Ectodermal cell (in vitro differentiated cells): Measurements from ENCODE around the gene SELENOW.
"Not testable (repeated sequence)": the region's sequence is repeated elsewhere in the genome, so short reads cannot be mapped to it uniquely, and the experiment has no call there.

Experiments used
- H3K27ac ChIP-seq: 2 replicates; pipeline ENCODE4 v1.7.0; 2013; ENCODE audit warnings: mild to moderate bottlenecking, low read depth, low read length; ENCODE audit not compliant: insufficient read depth, poor library complexity, severe bottlenecking
- H3K27me3 ChIP-seq: 2 replicates; pipeline ENCODE4 v1.7.0; 2013; ENCODE audit warnings: mild to moderate bottlenecking, low read length; ENCODE audit not compliant: insufficient read depth, control insufficient read depth, poor library complexity, severe bottlenecking
- H3K36me3 ChIP-seq: one replicate; pipeline ENCODE4 v1.7.0; 2013; ENCODE audit warnings: low read length; ENCODE audit not compliant: control insufficient read depth, insufficient read depth
- H3K4me1 ChIP-seq: one replicate; pipeline ENCODE4 v1.7.0; 2013; ENCODE audit warnings: low read length; ENCODE audit not compliant: control insufficient read depth, insufficient read depth
- H3K4me3 ChIP-seq: 2 replicates; pipeline ENCODE4 v1.7.0; 2013; ENCODE audit warnings: low read depth, low read length, control low read depth; ENCODE audit not compliant: insufficient read depth
- H3K9me3 ChIP-seq: 2 replicates; pipeline ENCODE4 v1.7.0; 2013; ENCODE audit warnings: mild to moderate bottlenecking, low read length, moderate library complexity; ENCODE audit not compliant: control insufficient read depth
- WGBS, 2 experiments: methylation state at CpG; one replicate each; pipeline ENCODE4 v1.1.7; 2013; ENCODE audit warnings: missing lambda C conversion rate in 2 of 2; 5-methylcytosine and 5-hydroxymethylcytosine counted together

Gene SELENOW

GRCh38 chr19:47781590-47782262 is 3.2 kb downstream of the SELENOW start:
- peaks cover 29% of the 10 kb centered on the region for H3K36me3 ChIP-seq
- H3K4me1 ChIP-seq, result no peaks in the 10 kb centered on the region
- no peaks in the 10 kb centered on the region for H3K9me3 ChIP-seq
- no peaks in the 10 kb centered on the region for H3K27me3 ChIP-seq
- H3K4me3 ChIP-seq, result no peak overlapping the region
- no peak overlapping the region for H3K27ac ChIP-seq
- WGBS, 2 experiments, result 95 to 96% methylated on average over 9 of the region's 9 CpGs

DNA sequence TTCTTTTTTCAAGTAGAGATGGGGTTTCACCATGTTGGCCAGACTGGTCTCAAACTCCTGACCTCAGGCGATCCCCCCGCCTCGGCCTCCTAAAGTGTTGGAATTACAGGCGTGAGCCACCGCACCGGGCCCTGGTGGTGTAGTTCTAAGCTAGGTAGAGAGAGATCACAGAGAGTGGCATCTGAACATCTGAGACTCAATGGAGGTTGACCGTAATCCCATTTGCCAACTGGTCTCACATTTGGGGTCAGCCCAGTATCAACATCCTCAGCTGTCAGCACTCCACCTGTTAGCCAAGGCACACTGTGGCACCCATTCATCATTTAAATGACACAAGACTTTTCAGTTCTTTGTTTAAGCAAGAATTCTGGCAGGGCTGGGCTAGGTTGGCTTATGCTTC is 8.1 kb downstream of the SELENOW start:
- H3K27ac ChIP-seq, result no peak overlapping the region
- H3K4me3 ChIP-seq, result no peak overlapping the region
- no peaks in the 10 kb centered on the region for H3K4me1 ChIP-seq
- WGBS, 2 experiments, result 91 to 93% methylated on average over 7 of the region's 7 CpGs
- no peaks in the 10 kb centered on the region for H3K27me3 ChIP-seq
- H3K36me3 ChIP-seq, result peaks cover 21% of the 10 kb centered on the region
- H3K9me3 ChIP-seq, result no peaks in the 10 kb centered on the region

DNA sequence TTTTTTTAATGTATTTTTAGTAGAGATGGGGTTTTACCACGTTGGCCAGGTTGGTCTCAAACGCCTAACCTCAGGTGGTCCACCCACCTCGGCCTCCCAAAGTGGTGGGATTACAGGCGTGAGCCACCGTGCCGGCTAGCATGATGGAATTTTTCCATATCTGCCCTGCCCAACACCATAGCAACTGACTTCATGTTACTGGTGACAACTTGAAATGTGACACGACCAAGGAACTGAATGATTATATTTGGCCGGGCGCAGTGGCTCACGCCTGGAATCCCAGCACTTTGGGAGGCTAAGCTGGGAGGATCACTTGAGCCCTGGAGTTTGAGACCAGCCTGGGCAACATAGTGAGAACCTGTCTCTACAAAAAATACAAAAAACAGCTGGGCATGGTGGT is 8.8 kb downstream of the SELENOW start:
- not testable (repeated sequence) for H3K9me3 ChIP-seq, H3K4me1 ChIP-seq, H3K27me3 ChIP-seq, H3K4me3 ChIP-seq, H3K27ac ChIP-seq
- peaks cover 21% of the 10 kb centered on the region for H3K36me3 ChIP-seq
- 93 to 95% methylated on average over 10 of the region's 10 CpGs for WGBS, 2 experiments

DNA sequence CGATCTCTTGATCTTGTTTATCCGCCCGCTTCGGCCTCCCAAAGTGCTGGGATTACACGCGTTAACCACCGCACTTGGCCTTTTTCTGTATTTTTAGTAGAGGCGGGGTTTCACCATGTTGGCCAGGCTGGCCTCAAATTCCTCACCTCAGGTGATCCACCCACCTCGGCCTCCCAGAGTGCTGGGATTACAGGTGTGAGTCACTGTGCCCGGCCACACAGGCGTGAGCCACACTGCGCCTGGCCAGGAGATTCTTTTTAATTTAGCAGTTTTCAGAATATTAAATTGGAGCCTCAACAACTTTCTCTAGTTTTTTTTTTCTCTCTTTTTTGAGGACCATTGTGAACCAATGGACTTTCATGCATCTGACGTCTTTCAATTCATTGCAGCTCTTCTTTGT is 11.3 kb downstream of the SELENOW start:
- WGBS, 2 experiments, result 81% methylated on average over 13 of the region's 13 CpGs
- H3K27me3 ChIP-seq, H3K9me3 ChIP-seq, H3K4me3 ChIP-seq, H3K36me3 ChIP-seq, H3K4me1 ChIP-seq: not testable (repeated sequence)
- H3K27ac ChIP-seq, result peak overlapping the region; percentile 23

- no peaks in the 10 kb centered on the region for H3K9me3 ChIP-seq
- no peaks in the 10 kb centered on the region for H3K4me1 ChIP-seq
- peak overlapping the region; percentile 23 for H3K27ac ChIP-seq
- peaks cover 7% of the 10 kb centered on the region for H3K36me3 ChIP-seq
- no peaks in the 10 kb centered on the region for H3K27me3 ChIP-seq
- H3K4me3 ChIP-seq, result no peak overlapping the region
- 20 to 21% methylated on average over 10 of the region's 10 CpGs for WGBS, 2 experiments
Observed at GRCh38 chr19:47790398-47790814, 11.9 kb downstream of the SELENOW start.

DNA sequence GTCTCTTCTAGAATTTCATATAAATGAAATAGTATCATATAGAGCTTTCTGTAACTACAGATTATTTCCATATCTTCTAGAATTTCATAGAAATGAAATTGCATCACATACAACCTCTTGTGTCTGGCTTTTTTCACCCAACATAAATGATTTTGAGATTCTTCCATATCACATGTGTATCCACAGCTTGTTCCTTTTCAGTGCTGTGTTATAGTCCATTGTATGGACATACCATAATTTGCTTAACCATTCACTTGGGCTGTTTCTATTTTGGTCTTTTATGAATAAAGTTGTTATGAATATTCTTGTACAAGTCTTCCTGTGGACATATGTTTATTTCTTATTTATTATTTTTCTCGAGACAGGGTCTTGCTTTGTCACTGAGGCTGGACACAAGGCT is 14.1 kb downstream of the SELENOW start:
- Histone ChIP-seq H3K4me1 (no peaks in the 10 kb centered on the region), H3K36me3 (no peaks in the 10 kb centered on the region), H3K27me3 (no peaks in the 10 kb centered on the region), H3K27ac (no peak overlapping the region), H3K4me3 (no peak overlapping the region), H3K9me3 (no peaks in the 10 kb centered on the region)
- WGBS, 2 experiments, result 90 to 100% methylated on average over 1 of the region's 1 CpG

- Histone ChIP-seq H3K4me3 (no peak overlapping the region), H3K9me3 (no peaks in the 10 kb centered on the region), H3K27ac (no peak overlapping the region), H3K4me1 (no peaks in the 10 kb centered on the region), H3K36me3 (no peaks in the 10 kb centered on the region), H3K27me3 (no peaks in the 10 kb centered on the region)
- 84 to 86% methylated on average over 18 of the region's 18 CpGs for WGBS, 2 experiments
Observed at GRCh38 chr19:47794526-47794925, 16.0 kb downstream of the SELENOW start.

DNA sequence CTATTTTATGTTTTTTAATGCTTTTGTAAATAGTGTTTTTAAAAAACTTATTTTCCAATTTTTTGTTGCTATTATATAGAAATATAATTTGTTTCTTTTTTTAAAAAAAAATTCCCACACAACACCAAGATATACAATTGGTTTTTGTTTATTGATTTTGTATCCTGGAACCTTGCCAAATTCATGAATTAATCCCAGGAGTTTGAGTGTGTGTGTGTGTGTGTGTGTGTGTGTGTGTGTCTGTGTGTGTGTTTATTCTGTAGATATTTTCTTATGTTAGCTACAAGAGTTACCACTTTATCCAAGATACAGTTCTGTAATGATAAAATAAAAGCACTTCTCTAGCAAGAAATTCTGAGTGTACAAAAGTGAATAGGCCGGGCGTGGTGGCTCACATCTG is 18.3 kb downstream of the SELENOW start:
- 88 to 94% methylated on average over 2 of the region's 2 CpGs for WGBS, 2 experiments
- Histone ChIP-seq H3K4me1 (no peaks in the 10 kb centered on the region), H3K36me3 (no peaks in the 10 kb centered on the region), H3K27ac (no peak overlapping the region), H3K27me3 (no peaks in the 10 kb centered on the region), H3K9me3 (no peaks in the 10 kb centered on the region), H3K4me3 (no peak overlapping the region)

GRCh38 chr19:47797996-47798903 is 19.7 kb downstream of the SELENOW start:
- Histone ChIP-seq H3K27me3 (no peaks in the 10 kb centered on the region), H3K9me3 (no peaks in the 10 kb centered on the region), H3K4me3 (no peak overlapping the region), H3K27ac (no peak overlapping the region), H3K36me3 (no peaks in the 10 kb centered on the region), H3K4me1 (no peaks in the 10 kb centered on the region)
- 76 to 77% methylated on average over 14 of the region's 14 CpGs for WGBS, 2 experiments

DNA sequence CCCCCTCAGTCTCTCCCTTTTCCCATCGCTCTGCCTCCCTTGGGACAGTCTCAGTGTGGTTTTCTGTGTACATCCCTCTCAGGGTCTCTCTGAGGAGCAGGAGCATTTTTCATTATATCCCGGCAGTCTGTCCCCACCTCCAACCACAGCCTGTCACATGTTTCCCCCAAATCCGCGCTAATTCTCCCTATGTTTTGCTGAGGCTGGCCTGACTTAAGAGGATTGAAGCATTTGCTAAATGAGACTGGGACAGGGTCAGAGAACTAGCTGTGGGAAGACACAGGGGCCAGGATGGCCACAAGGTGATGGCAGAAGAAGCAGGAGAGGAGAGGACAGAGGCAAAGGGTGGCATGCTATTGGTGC is 20.4 kb downstream of the SELENOW start:
- no peak overlapping the region for H3K27ac ChIP-seq
- 86 to 89% methylated on average over 4 of the region's 4 CpGs for WGBS, 2 experiments

More for the DNA sequence above, 20.4 kb downstream of the SELENOW start:
- Histone ChIP-seq H3K4me1 (no peaks in the 10 kb centered on the region), H3K4me3 (no peak overlapping the region), H3K27me3 (no peaks in the 10 kb centered on the region), H3K9me3 (no peaks in the 10 kb centered on the region), H3K36me3 (no peaks in the 10 kb centered on the region)
